ES-I3 (cell line): Measurements from ENCODE around the gene COL26A1.

ENCODE experiments used
- H3K36me3 ChIP-seq: 2 replicates; pipeline ENCODE4 v1.6.1; 2013; ENCODE audit warnings: mild to moderate bottlenecking, low read length, control low read depth, moderate library complexity; ENCODE audit not compliant: insufficient read depth
- H3K4me1 ChIP-seq: 2 replicates; pipeline ENCODE4 v1.6.1; 2013; ENCODE audit warnings: mild to moderate bottlenecking, control low read depth, low read length; ENCODE audit not compliant: insufficient read depth
- H3K9ac ChIP-seq: 2 replicates; pipeline ENCODE4 v1.6.1; 2013; ENCODE audit warnings: low read depth, mild to moderate bottlenecking, low read length, moderate library complexity
- H3K9me3 ChIP-seq: 2 replicates; pipeline ENCODE4 v1.6.1; 2013; ENCODE audit warnings: mild to moderate bottlenecking, low read length, moderate library complexity; ENCODE audit not compliant: control insufficient read depth, insufficient read depth

COL26A1 gene

GRCh38 chr7:101563198-101563901 is 200.7 kb downstream of the COL26A1 start:
- Histone ChIP-seq H3K9me3 (no peaks in the 10 kb centered on the region), H3K4me1 (peaks cover 11% of the 10 kb centered on the region), H3K9ac (no peak overlapping the region), H3K36me3 (no peaks in the 10 kb centered on the region)

GRCh38 chr7:101563943-101564777 is 201.5 kb downstream of the COL26A1 start:
- H3K36me3 ChIP-seq: no peaks in the 10 kb centered on the region
- peaks cover 11% of the 10 kb centered on the region for H3K4me1 ChIP-seq
- no peaks in the 10 kb centered on the region for H3K9me3 ChIP-seq
- no peak overlapping the region for H3K9ac ChIP-seq

GRCh38 chr7:101564778-101565211 is 202.1 kb downstream of the COL26A1 start:
- Histone ChIP-seq H3K9ac (no peak overlapping the region), H3K4me1 (peaks cover 11% of the 10 kb centered on the region), H3K9me3 (no peaks in the 10 kb centered on the region), H3K36me3 (no peaks in the 10 kb centered on the region)

- no peak overlapping the region for H3K9ac ChIP-seq
- peaks cover 11% of the 10 kb centered on the region for H3K4me1 ChIP-seq
- H3K9me3 ChIP-seq: no peaks in the 10 kb centered on the region
- H3K36me3 ChIP-seq: no peaks in the 10 kb centered on the region
Observed at GRCh38 chr7:101565601-101566209, 203.0 kb downstream of the COL26A1 start.

- no peaks in the 10 kb centered on the region for H3K9me3 ChIP-seq
- no peak overlapping the region for H3K9ac ChIP-seq
- H3K4me1 ChIP-seq: peaks cover 11% of the 10 kb centered on the region
- no peaks in the 10 kb centered on the region for H3K36me3 ChIP-seq
Observed at GRCh38 chr7:101567230-101567629, 204.6 kb downstream of the COL26A1 start.

GRCh38 chr7:101572156-101572555 is 209.5 kb downstream of the COL26A1 start:
- Histone ChIP-seq H3K36me3 (no peaks in the 10 kb centered on the region), H3K9ac (no peak overlapping the region), H3K4me1 (peaks cover 9% of the 10 kb centered on the region; the same call in 1 of the 2 replicates), H3K9me3 (no peaks in the 10 kb centered on the region)

GRCh38 chr7:101575168-101575567 is 212.5 kb downstream of the COL26A1 start:
- Histone ChIP-seq H3K36me3 (no peaks in the 10 kb centered on the region), H3K9ac (no peak overlapping the region), H3K4me1 (peaks cover 9% of the 10 kb centered on the region; the same call in 1 of the 2 replicates), H3K9me3 (no peaks in the 10 kb centered on the region)

- no peaks in the 10 kb centered on the region for H3K9me3 ChIP-seq
- no peaks in the 10 kb centered on the region for H3K36me3 ChIP-seq
- peaks cover 9% of the 10 kb centered on the region; the same call in 1 of the 2 replicates for H3K4me1 ChIP-seq
- no peak overlapping the region for H3K9ac ChIP-seq
Observed at GRCh38 chr7:101575721-101576120, 213.0 kb downstream of the COL26A1 start.

GRCh38 chr7:101576998-101577397 is 214.3 kb downstream of the COL26A1 start:
- Histone ChIP-seq H3K9ac (no peak overlapping the region), H3K4me1 (peaks cover 9% of the 10 kb centered on the region; the same call in 1 of the 2 replicates), H3K9me3 (no peaks in the 10 kb centered on the region), H3K36me3 (no peaks in the 10 kb centered on the region)

GRCh38 chr7:101578552-101578951 is 215.9 kb downstream of the COL26A1 start:
- Histone ChIP-seq H3K36me3 (no peaks in the 10 kb centered on the region), H3K9ac (no peak overlapping the region), H3K4me1 (peaks cover 9% of the 10 kb centered on the region; the same call in 1 of the 2 replicates), H3K9me3 (no peaks in the 10 kb centered on the region)

GRCh38 chr7:101580596-101580995 is 217.9 kb downstream of the COL26A1 start:
- Histone ChIP-seq H3K4me1 (peaks cover under 1% of the 10 kb centered on the region; the same call in 1 of the 2 replicates), H3K9ac (no peak overlapping the region), H3K36me3 (no peaks in the 10 kb centered on the region), H3K9me3 (no peaks in the 10 kb centered on the region)

- H3K4me1 ChIP-seq: no peaks in the 10 kb centered on the region
- H3K36me3 ChIP-seq: no peaks in the 10 kb centered on the region
- H3K9ac ChIP-seq: no peak overlapping the region
- H3K9me3 ChIP-seq: no peaks in the 10 kb centered on the region
Observed at GRCh38 chr7:101581891-101582290, 219.2 kb downstream of the COL26A1 start.

GRCh38 chr7:101582971-101583370 is 220.3 kb downstream of the COL26A1 start:
- no peak overlapping the region for H3K9ac ChIP-seq
- no peaks in the 10 kb centered on the region for H3K9me3 ChIP-seq
- no peaks in the 10 kb centered on the region for H3K4me1 ChIP-seq
- no peaks in the 10 kb centered on the region for H3K36me3 ChIP-seq

- H3K36me3 ChIP-seq: no peaks in the 10 kb centered on the region
- H3K9ac ChIP-seq: no peak overlapping the region
- H3K4me1 ChIP-seq: no peaks in the 10 kb centered on the region
- H3K9me3 ChIP-seq: no peaks in the 10 kb centered on the region
Observed at GRCh38 chr7:101586078-101586905, 223.6 kb downstream of the COL26A1 start.
